CD14-positive monocyte (primary cell): ENCODE results near the gene ZDHHC19. TPM values are rescaled to one million over a fixed set of nuclear protein-coding genes. Genes with fewer than 3 reads are reported as not detected.
A peak's percentile ranks its signal among the peaks of the same experiment; 100 is the strongest.

Experiments used
- DNase-seq, 3 donors: peaks; one replicate each; pipeline ENCODE4 v3.0.0-alpha.2; 2011 to 2022
- H2AFZ ChIP-seq: 2 replicates; pipeline ENCODE4 v1.6.0; 2012; ENCODE audit warnings: mild to moderate bottlenecking, low read depth, low read length, inconsistent platforms; ENCODE audit not compliant: insufficient read depth, poor library complexity, severe bottlenecking
- H3K27ac ChIP-seq, 2 donors: 1 replicate in 1 of 2; 2 replicates in 1 of 2; pipeline ENCODE4 v1.5.1; 2012 to 2013; ENCODE audit warnings: low read length in 2 of 2, control low read depth in 1 of 2, inconsistent platforms in 1 of 2, low read depth in 1 of 2, mild to moderate bottlenecking in 1 of 2
- H3K27me3 ChIP-seq, 2 donors: one replicate each; pipeline versions ENCODE4 v1.6.0 to v1.6.1; 2011 to 2013; ENCODE audit warnings: low read length in 2 of 2; ENCODE audit not compliant: control insufficient read depth in 2 of 2, insufficient read depth in 2 of 2
- H3K36me3 ChIP-seq, 2 donors: replicated peaks in 1 of 2; 1 replicate in 1 of 2; 2 replicates in 1 of 2; pipeline versions ENCODE4 v1.5.1 to v1.6.1; 2012 to 2013; ENCODE audit warnings: low read length in 2 of 2, control low read depth in 1 of 2, inconsistent platforms in 1 of 2, mild to moderate bottlenecking in 1 of 2; ENCODE audit not compliant: insufficient read depth in 2 of 2, control insufficient read depth in 1 of 2
- H3K4me1 ChIP-seq, 2 donors: 1 replicate in 1 of 2; 2 replicates in 1 of 2; pipeline versions ENCODE4 v1.5.1 to v1.6.1; 2012 to 2013; ENCODE audit warnings: low read length in 2 of 2, control low read depth in 1 of 2, inconsistent platforms in 1 of 2, mild to moderate bottlenecking in 1 of 2, moderate library complexity in 1 of 2; ENCODE audit not compliant: insufficient read depth in 2 of 2, control insufficient read depth in 1 of 2
- H3K4me2 ChIP-seq: replicated peaks from 2 replicates; pipeline ENCODE3; 2012; ENCODE audit warnings: low read length, moderate library complexity, mild to moderate bottlenecking; ENCODE audit not compliant: poor library complexity, severe bottlenecking; ENCODE audit errors: extremely low read depth
- H3K4me3 ChIP-seq, 3 experiments: fragments of 200-600 bp in 1 of 3; sonication (generic) in 1 of 3; replicated peaks in 1 of 3; 1 replicate in 2 of 3; 2 replicates in 1 of 3; pipeline ENCODE4 v1.5.1; 2011 to 2013; ENCODE audit warnings: low read length in 3 of 3, mild to moderate bottlenecking in 3 of 3, control low read depth in 2 of 3, low read depth in 2 of 3, inconsistent platforms in 1 of 3, moderate library complexity in 1 of 3
- H3K79me2 ChIP-seq: 2 replicates; pipeline ENCODE4 v1.6.0; 2012; ENCODE audit warnings: mild to moderate bottlenecking, control low read depth, inconsistent platforms, low read length, moderate library complexity; ENCODE audit not compliant: insufficient read depth
- H3K9ac ChIP-seq: 2 replicates; pipeline ENCODE4 v1.6.0; 2017; ENCODE audit warnings: low read length, mild to moderate bottlenecking; ENCODE audit not compliant: insufficient read depth, poor library complexity, severe bottlenecking
- H3K9me3 ChIP-seq, 2 donors: replicated peaks in 1 of 2; 1 replicate in 1 of 2; 2 replicates in 1 of 2; pipeline versions ENCODE4 v1.5.1 to v1.6.1; 2012 to 2013; ENCODE audit warnings: low read length in 2 of 2, control low read depth in 1 of 2; ENCODE audit not compliant: control insufficient read depth in 1 of 2, insufficient read depth in 1 of 2
- H4K20me1 ChIP-seq: 2 replicates; pipeline ENCODE4 v1.6.0; 2012; ENCODE audit warnings: mild to moderate bottlenecking, low read length, control low read depth, moderate library complexity; ENCODE audit not compliant: insufficient read depth
- H3K27ac Mint-ChIP-seq, 7 donors: one replicate each; pipeline ENCODE4 v1.8.0; 2020; ENCODE audit warnings: mild to moderate bottlenecking in 7 of 7, mixed read lengths in 7 of 7, moderate library complexity in 6 of 7, inconsistent platforms in 2 of 7
- H3K27me3 Mint-ChIP-seq, 3 donors: one replicate each; pipeline ENCODE4 v1.8.0; 2021 to 2022; ENCODE audit warnings: low read depth in 3 of 3, mild to moderate bottlenecking in 3 of 3, mixed read lengths in 3 of 3, moderate library complexity in 3 of 3, inconsistent platforms in 1 of 3
- H3K36me3 Mint-ChIP-seq, 2 donors: one replicate each; pipeline ENCODE4 v1.8.0; 2020; ENCODE audit warnings: mixed read lengths in 2 of 2, inconsistent platforms in 1 of 2, mild to moderate bottlenecking in 1 of 2
- H3K4me1 Mint-ChIP-seq: one replicate; pipeline ENCODE4 v1.8.0; 2020; ENCODE audit warnings: mild to moderate bottlenecking, mixed read lengths
- H3K4me3 Mint-ChIP-seq, 2 donors: one replicate each; pipeline ENCODE4 v1.8.0; 2020; ENCODE audit warnings: mild to moderate bottlenecking in 2 of 2, mixed read lengths in 2 of 2, moderate library complexity in 1 of 2
- H3K9me3 Mint-ChIP-seq, 7 donors: one replicate each; pipeline ENCODE4 v1.8.0; 2020 to 2022; ENCODE audit warnings: mixed read lengths in 7 of 7, mild to moderate bottlenecking in 6 of 7, moderate library complexity in 6 of 7, inconsistent platforms in 2 of 7
- WGBS: methylation state at CpG from one replicate; pipeline ENCODE4 v1.1.5; 2013; ENCODE audit warnings: missing lambda C conversion rate; ENCODE audit not compliant: insufficient coverage; 5-methylcytosine and 5-hydroxymethylcytosine counted together
- intact Hi-C, 2 donors: fragments of 100-400 bp; cut with micrococcal nuclease; formaldehyde crosslinking; loops; one replicate each; pipeline versions ENCODE4 v1.15.0 to v1.15.1; 2023
- polyA plus RNA-seq, 3 donors: library from polyadenylated mRNA; depleted of rRNA in 1 of 3; unstranded in 2 of 3; stranded (reverse) in 1 of 3; fragments of 300-500 nt in 2 of 3; fragments of >200 nt in 1 of 3; fragmentation: Illumina TruSeq in 2 of 3; gene quantifications; 1 replicate in 2 of 3; 2 replicates in 1 of 3; pipeline ENCODE4 v1.2.3, GENCODE V29; 2012 to 2021
- TF ChIP-seq, protein P1 (sequence below): fragments of 200-600 bp; IDR thresholded peaks from one replicate; pipeline ENCODE4 v1.8.0; 2022; ENCODE audit warnings: antibody characterized with exemption, mild to moderate bottlenecking

The ZDHHC19 gene
- polyA plus RNA-seq, 3 donors, result not detected

DNA sequence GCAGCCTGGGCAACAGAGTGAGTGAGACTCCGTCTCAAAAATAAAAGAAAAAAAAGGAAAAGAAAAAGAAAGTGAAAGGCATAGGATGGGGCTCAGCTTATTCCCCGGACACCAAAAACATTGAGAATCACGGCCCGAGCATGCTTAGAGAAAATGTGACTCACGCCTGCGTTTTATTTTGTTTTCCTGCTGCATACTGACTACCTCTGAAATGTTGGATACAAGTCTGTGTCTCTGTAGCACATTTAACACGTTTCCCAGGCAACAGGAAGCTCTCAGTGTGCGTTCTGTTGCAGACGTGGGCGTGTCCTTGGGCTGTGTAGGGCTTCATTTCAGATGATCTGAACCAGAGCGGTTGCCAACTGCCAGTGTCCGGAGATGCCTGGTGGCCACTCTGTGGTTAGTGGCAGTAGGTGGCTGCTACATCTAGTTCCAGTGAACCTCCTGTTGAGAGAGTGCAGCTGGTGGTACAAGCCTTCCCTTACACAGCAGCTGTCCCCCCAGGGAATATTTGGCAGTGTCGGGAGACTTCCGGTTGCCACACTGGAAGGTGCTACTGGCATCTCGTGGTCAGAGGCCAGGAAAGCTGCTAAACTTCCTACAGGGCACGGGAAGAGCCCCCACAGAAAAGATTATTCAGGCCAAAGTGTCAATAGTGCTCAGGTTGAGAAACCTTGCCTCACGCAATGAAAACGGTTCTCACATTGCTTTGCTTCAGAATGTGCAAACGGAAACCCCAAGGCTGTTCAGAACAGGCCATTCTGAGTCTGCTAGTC, 8.2 kb upstream of the ZDHHC19 start:
- Histone ChIP-seq H3K27ac (peak overlapping the region; percentile 73 to 82), H3K9ac (peak overlapping the region; percentile 39), H2AFZ (peak overlapping the region; percentile 59), H4K20me1 (no peaks in the 10 kb centered on the region), H3K79me2 (no peaks in the 10 kb centered on the region), H3K4me3 (peak overlapping the region; percentile 43 to 74 (median 50)), H3K27me3 (no peaks in the 10 kb centered on the region), H3K36me3 (no peaks in the 10 kb centered on the region), H3K4me1 (peaks cover 40 to 48% of the 10 kb centered on the region in 2 donors), H3K9me3 (no peaks in the 10 kb centered on the region), H3K4me2 (peak overlapping the region; percentile 75)
- Mint-ChIP-seq H3K9me3 (peaks cover 0 to 3% (median 0%) of the 10 kb centered on the region in 7 donors), H3K27ac (peak overlapping the region; percentile 88 to 97 (median 95)), H3K4me1 (peaks cover 53% of the 10 kb centered on the region), H3K4me3 (peak overlapping the region; percentile 77 to 87), H3K36me3 (no peaks in the 10 kb centered on the region), H3K27me3 (peaks cover 0 to 7% (median 4%) of the 10 kb centered on the region in 3 donors)
- TF ChIP-seq, protein P1, sequence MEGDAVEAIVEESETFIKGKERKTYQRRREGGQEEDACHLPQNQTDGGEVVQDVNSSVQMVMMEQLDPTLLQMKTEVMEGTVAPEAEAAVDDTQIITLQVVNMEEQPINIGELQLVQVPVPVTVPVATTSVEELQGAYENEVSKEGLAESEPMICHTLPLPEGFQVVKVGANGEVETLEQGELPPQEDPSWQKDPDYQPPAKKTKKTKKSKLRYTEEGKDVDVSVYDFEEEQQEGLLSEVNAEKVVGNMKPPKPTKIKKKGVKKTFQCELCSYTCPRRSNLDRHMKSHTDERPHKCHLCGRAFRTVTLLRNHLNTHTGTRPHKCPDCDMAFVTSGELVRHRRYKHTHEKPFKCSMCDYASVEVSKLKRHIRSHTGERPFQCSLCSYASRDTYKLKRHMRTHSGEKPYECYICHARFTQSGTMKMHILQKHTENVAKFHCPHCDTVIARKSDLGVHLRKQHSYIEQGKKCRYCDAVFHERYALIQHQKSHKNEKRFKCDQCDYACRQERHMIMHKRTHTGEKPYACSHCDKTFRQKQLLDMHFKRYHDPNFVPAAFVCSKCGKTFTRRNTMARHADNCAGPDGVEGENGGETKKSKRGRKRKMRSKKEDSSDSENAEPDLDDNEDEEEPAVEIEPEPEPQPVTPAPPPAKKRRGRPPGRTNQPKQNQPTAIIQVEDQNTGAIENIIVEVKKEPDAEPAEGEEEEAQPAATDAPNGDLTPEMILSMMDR, result no peak
- peak; percentile 77 to 89 (median 80) for DNase-seq
- intact Hi-C loops, result no loop called here
- WGBS, result 3% methylated on average over 18 of the region's 19 CpGs

DNA sequence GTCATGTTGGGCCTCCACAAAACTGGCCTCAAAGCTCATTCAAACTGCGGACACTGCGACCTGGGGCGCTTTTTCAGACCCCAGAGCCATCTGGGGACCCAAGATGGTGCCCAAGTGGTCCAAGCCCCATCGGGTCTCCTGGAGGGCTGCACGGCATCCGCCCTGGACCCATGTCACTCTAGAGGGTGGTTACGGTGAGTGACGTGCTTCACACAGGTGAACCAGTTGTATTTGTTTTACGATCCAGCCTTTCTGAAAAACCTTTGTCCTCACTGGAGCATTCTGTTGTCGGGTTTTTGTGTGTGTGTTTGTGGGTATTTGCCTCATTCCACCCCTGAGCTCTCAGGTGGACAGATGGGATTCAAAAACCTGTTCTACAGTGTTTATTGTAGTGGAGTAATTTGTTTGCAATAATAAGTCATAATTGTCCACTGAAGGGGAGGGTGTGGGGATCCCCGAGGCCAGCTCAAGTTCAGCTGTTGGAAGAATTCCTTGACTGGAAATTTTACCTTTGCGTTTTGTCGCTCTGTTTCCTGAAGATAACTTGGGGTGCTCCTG, 7.0 kb upstream of the ZDHHC19 start:
- WGBS, result 95% methylated on average over 8 of the region's 13 CpGs
- Histone ChIP-seq H3K9me3 (no peaks in the 10 kb centered on the region), H3K27ac (no peak overlapping the region), H3K27me3 (no peaks in the 10 kb centered on the region), H3K79me2 (no peaks in the 10 kb centered on the region), H3K4me2 (peak overlapping the region; percentile 75), H2AFZ (no peak overlapping the region), H3K9ac (no peak overlapping the region), H3K4me3 (peak overlapping the region in 1 of 3 experiments; percentile 74), H3K36me3 (no peaks in the 10 kb centered on the region), H4K20me1 (no peaks in the 10 kb centered on the region), H3K4me1 (peaks cover 40 to 48% of the 10 kb centered on the region in 2 donors)
- DNase-seq, result no peak
- Mint-ChIP-seq H3K4me3 (no peak overlapping the region), H3K9me3 (peaks cover 0 to 3% (median 0%) of the 10 kb centered on the region in 7 donors), H3K27ac (peak overlapping the region in 3 of 7 donors; percentile 14 to 88 (median 18)), H3K36me3 (no peaks in the 10 kb centered on the region), H3K27me3 (peaks cover 0 to 7% (median 4%) of the 10 kb centered on the region in 3 donors), H3K4me1 (peaks cover 46% of the 10 kb centered on the region)
- intact Hi-C loops, result no loop called here
- TF ChIP-seq, protein P1, result no peak
